K562 (cell line): ENCODE measurements around the gene PPP2R2D. TPM values are rescaled to one million over a fixed set of nuclear protein-coding genes. Genes with fewer than 3 reads are reported as not detected.

Source experiments
- ATAC-seq: fragments of 200-7000 bp; cut with Tn5 transposase; 3 replicates; pipeline ENCODE4 v1.9.1; 2020; ENCODE audit warnings: moderate library complexity
- BruUV-seq: library from RNA; stranded (reverse); fragments of 400-500 nt; replicated peaks from 2 replicates; lab custom pipeline; 2021; lab: Mats Ljungman, UMichigan
- CTCF ChIA-PET: fragments of 300-600 bp; formaldehyde crosslinking; extraction: SDS; loops from one replicate; lab custom pipeline; 2021; ENCODE audit warnings: low intra/inter-chr PET ratio; lab: Yijun Ruan, JAX
- POLR2A ChIA-PET: fragments of 300-600, 350-650 bp; sonication (Branson Sonifier 250); formaldehyde crosslinking; extraction: SDS; loops from one replicate; lab custom pipeline; 2021; ENCODE audit warnings: antibody characterized with exemption, inconsistent platforms; lab: Yijun Ruan, JAX
- DNase-seq, 4 experiments: peaks; one replicate each; pipeline versions ENCODE4 v3.0.0 to v3.0.0-alpha.2; 2011 to 2018; ENCODE audit warnings: low spot score in 3 of 4, mixed read lengths in 3 of 4; ENCODE audit errors: extremely low read depth in 1 of 4
- FAIRE-seq: peaks from 2 replicates; lab custom pipeline; 2011; peaks lifted over from hg19 to GRCh38; lab: Jason Lieb, UNC
- H2AFZ ChIP-seq: 2 replicates; pipeline ENCODE4 v1.6.0; 2011; ENCODE audit warnings: low read depth, low read length, control low read depth, inconsistent platforms
- H3K27ac ChIP-seq: fragments of 200-600 bp; 3 replicates; pipeline ENCODE4 v1.8.0; 2011; ENCODE audit warnings: low read depth, mild to moderate bottlenecking, control low read depth, inconsistent platforms, low read length, moderate library complexity, mixed read lengths; ENCODE audit errors: extremely low read depth
- H3K27me3 ChIP-seq, 2 experiments: fragments of 300-600 bp in 1 of 2; 2 replicates in 1 of 2; 3 replicates in 1 of 2; pipeline versions ENCODE4 v1.6.0 to v1.8.0; 2011; ENCODE audit warnings: inconsistent platforms in 2 of 2, low read length in 2 of 2, mild to moderate bottlenecking in 1 of 2, mixed read lengths in 1 of 2, moderate library complexity in 1 of 2; ENCODE audit not compliant: control insufficient read depth in 2 of 2, insufficient read depth in 2 of 2
- H3K36me3 ChIP-seq: fragments of 300-600 bp; 3 replicates; pipeline ENCODE4 v1.8.0; 2011; ENCODE audit warnings: mild to moderate bottlenecking, low read length, inconsistent platforms; ENCODE audit not compliant: control insufficient read depth, insufficient read depth
- H3K4me1 ChIP-seq, 2 experiments: fragments of 200-600 bp in 1 of 2; replicated peaks in 1 of 2; 2 replicates in 1 of 2; 3 replicates in 1 of 2; pipeline versions ENCODE4 v1.5.1 to v1.8.0; 2011; ENCODE audit warnings: inconsistent platforms in 2 of 2, low read length in 2 of 2, mild to moderate bottlenecking in 1 of 2, mixed read lengths in 1 of 2, moderate library complexity in 1 of 2; ENCODE audit not compliant: control insufficient read depth in 2 of 2, insufficient read depth in 2 of 2
- H3K4me2 ChIP-seq: 2 replicates; pipeline ENCODE4 v1.6.1; 2011; ENCODE audit warnings: low read length, control low read depth, inconsistent platforms, mixed read lengths; ENCODE audit not compliant: insufficient read depth
- H3K4me3 ChIP-seq: fragments of 200-600 bp; sonication (generic), shearing (Covaris generic); 2 replicates; pipeline ENCODE4 v1.5.1; 2016; ENCODE audit warnings: control low read depth, inconsistent platforms
- H3K79me2 ChIP-seq: fragments of 200-600 bp; 3 replicates; pipeline ENCODE4 v1.8.0; 2011; ENCODE audit warnings: low read length, inconsistent platforms; ENCODE audit not compliant: control insufficient read depth, insufficient read depth
- H3K9ac ChIP-seq, 2 experiments: 2 replicates each; pipeline versions ENCODE4 v1.6.0 to v1.6.1; 2011; ENCODE audit warnings: low read depth in 2 of 2, low read length in 2 of 2, control low read depth in 1 of 2, inconsistent platforms in 1 of 2, mild to moderate bottlenecking in 1 of 2, mixed read lengths in 1 of 2; ENCODE audit not compliant: insufficient read depth in 1 of 2
- H3K9me1 ChIP-seq: one replicate; pipeline ENCODE4 v1.6.0; 2011; ENCODE audit warnings: inconsistent platforms, mild to moderate bottlenecking, low read length, moderate library complexity; ENCODE audit not compliant: control insufficient read depth, insufficient read depth
- H3K9me3 ChIP-seq: replicated peaks from 2 replicates; pipeline ENCODE4 v1.5.1; 2011; ENCODE audit warnings: low read depth, low read length, inconsistent platforms; ENCODE audit not compliant: control insufficient read depth, insufficient read depth
- H4K20me1 ChIP-seq: replicated peaks from 2 replicates; pipeline ENCODE4 v1.6.1; 2011; ENCODE audit warnings: low read length, inconsistent platforms, mixed read lengths; ENCODE audit not compliant: control insufficient read depth, insufficient read depth
- CC2D1A ChIP-seq: fragments of 450-650 bp; IDR thresholded peaks from 2 replicates; pipeline ENCODE4 v1.6.1; 2017; ENCODE audit warnings: mild to moderate bottlenecking
- CHD1 ChIP-seq: fragments of 200-600 bp; sonication (generic); IDR thresholded peaks from one replicate; pipeline ENCODE4 v1.6.1; 2012; ENCODE audit warnings: mild to moderate bottlenecking, moderate library complexity, low read length, inconsistent platforms
- COPS2 ChIP-seq: fragments of 450-650 bp; conservative IDR thresholded peaks from 2 replicates; pipeline ENCODE4 v1.6.1; 2016; ENCODE audit warnings: mild to moderate bottlenecking, moderate library complexity
- CSDE1 ChIP-seq, 2 experiments: fragments of 450-650 bp; IDR thresholded peaks; 2 replicates each; pipeline ENCODE4 v1.6.1; 2016; ENCODE audit warnings: mild to moderate bottlenecking in 1 of 2
- ELF1 ChIP-seq: fragments of 200-800 bp; sonication (Bioruptor generic); IDR thresholded peaks from 2 replicates; pipeline ENCODE4 v1.6.1; 2016; ENCODE audit warnings: missing genetic modification characterization, missing compliant biosample characterization
- HLTF ChIP-seq: fragments of 450-650 bp; IDR thresholded peaks from 2 replicates; pipeline ENCODE4 v1.6.1; 2016
- HMBOX1 ChIP-seq: sonication (generic); IDR thresholded peaks from 2 replicates; pipeline ENCODE4 v1.6.1; 2016
- HMGN3 ChIP-seq: IDR thresholded peaks from 2 replicates; pipeline ENCODE4 v1.6.1; 2011; ENCODE audit warnings: borderline replicate concordance, low read depth, mild to moderate bottlenecking, mixed read lengths, low read length; ENCODE audit not compliant: insufficient read length; ENCODE audit errors: extremely low read depth
- MCM7 ChIP-seq, 2 experiments: fragments of 450-650 bp; IDR thresholded peaks; 2 replicates each; pipeline ENCODE4 v1.6.1; 2016 to 2018
- POLR2H ChIP-seq: IDR thresholded peaks from 2 replicates; pipeline ENCODE4 v1.6.1; 2016; ENCODE audit warnings: missing genetic modification characterization, low read depth, mild to moderate bottlenecking, control low read depth, missing compliant biosample characterization, moderate library complexity
- SMAD2 ChIP-seq: fragments of 150-350 bp; IDR thresholded peaks from 2 replicates; pipeline ENCODE4 v1.6.1; 2014; ENCODE audit warnings: low read depth, mild to moderate bottlenecking, low read length
- ZNF282 ChIP-seq: sonication (generic); formaldehyde crosslinking; IDR thresholded peaks from 2 replicates; pipeline ENCODE4 v1.8.1; 2023; ENCODE audit warnings: missing genetic modification reagents
- ZNF324 ChIP-seq: fragments of 250-450 bp; sonication (Bioruptor Pico); IDR thresholded peaks from 2 replicates; pipeline ENCODE4 v1.4.0; 2020; ENCODE audit warnings: mild to moderate bottlenecking
- ZNF518B ChIP-seq: fragments of 250-450 bp; sonication (Bioruptor Pico); IDR thresholded peaks from 2 replicates; pipeline ENCODE4 v1.5.0; 2021; ENCODE audit warnings: mild to moderate bottlenecking, moderate library complexity
- ZNF696 ChIP-seq: fragments of 250-450 bp; sonication (Bioruptor Pico); conservative IDR thresholded peaks from 2 replicates; pipeline ENCODE4 v1.4.0; 2020; ENCODE audit warnings: mild to moderate bottlenecking, moderate library complexity
- WGBS: fragments of 100-300 bp; shearing (Covaris generic); methylation state at CpG from one replicate; pipeline ENCODE4 v1.1.6; 2016; ENCODE audit warnings: low coverage, mixed read lengths; ENCODE audit not compliant: insufficient coverage; ENCODE audit errors: missing lambda C conversion rate; 5-methylcytosine and 5-hydroxymethylcytosine counted together
- in situ Hi-C: fragments of 300-500 bp; cut with MboI; formaldehyde crosslinking; loops from 4 replicates; pipeline ENCODE4 v1.15.0; 2018; ENCODE audit warnings: inconsistent platforms, mixed read lengths
- intact Hi-C: fragments of 100-400 bp; cut with micrococcal nuclease; formaldehyde crosslinking; loops from 2 replicates; pipeline ENCODE4 v1.14.2; 2022
- polyA plus RNA-seq, 8 experiments: library from polyadenylated mRNA; depleted of rRNA in 4 of 8; stranded (reverse) in 5 of 8; unstranded in 3 of 8; fragments of >200 nt; fragmentation: Nextera tagmentation in 2 of 8; fragmentation: Illumina TruSeq in 1 of 8; extraction: Ambion mirVana in 2 of 8; extraction: Trizol in 1 of 8; gene quantifications; 2 replicates each; pipeline versions ENCODE4 v1.2.1 to v1.2.3, GENCODE V29; 2011 to 2014; ENCODE audit warnings: inconsistent platforms in 1 of 8, missing spikeins in 1 of 8
- total RNA-seq, 7 experiments: library from RNA; depleted of rRNA in 6 of 7; stranded (reverse); fragments of >200 nt in 6 of 7; fragmentation: Illumina TruSeq in 2 of 7; extraction: Trizol in 2 of 7; gene quantifications; 2 replicates each; pipeline versions ENCODE4 v1.2.1 to v1.2.3, GENCODE V29; 2011 to 2021; ENCODE audit warnings: low replicate concordance in 1 of 7
- TF ChIP-seq, protein P1 (sequence below): fragments of 250-450 bp; sonication (Bioruptor Pico); IDR thresholded peaks from 2 replicates; pipeline ENCODE4 v1.6.1; 2021; ENCODE audit warnings: mild to moderate bottlenecking

Gene PPP2R2D
- total and polyA plus RNA-seq, 9 of the 15 experiments (the other 6 are each of a cell fraction or from before 2014, with no cell fraction given), result 1.9 to 37.0 (median 26.8) TPM

DNA sequence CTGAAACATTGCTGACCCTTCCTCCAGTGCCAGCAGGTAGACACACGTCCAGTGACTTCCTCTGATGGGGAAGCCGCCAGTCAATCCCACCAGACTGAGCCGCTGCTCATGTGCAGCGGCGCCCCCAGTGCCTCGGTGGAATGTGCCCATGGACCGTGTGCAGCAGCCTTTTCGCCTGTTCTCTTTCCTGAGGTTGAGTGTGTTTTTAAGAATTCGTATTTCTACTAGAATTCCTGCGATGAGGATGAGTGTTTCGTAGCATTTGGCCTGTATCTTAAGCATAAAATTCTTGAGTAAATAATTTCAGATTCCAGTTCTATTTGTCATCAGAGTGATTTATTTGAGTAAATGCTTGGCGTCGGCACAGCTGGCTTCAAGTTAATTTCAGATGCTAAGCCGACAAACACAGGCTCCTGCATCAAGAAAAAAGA is 45.5 kb downstream of the PPP2R2D start:
- ATAC-seq, result no peak
- Histone ChIP-seq H3K79me2 (no peaks in the 10 kb centered on the region), H3K4me3 (no peak overlapping the region), H3K9me3 (no peaks in the 10 kb centered on the region), H3K4me2 (no peak overlapping the region), H3K9me1 (no peaks in the 10 kb centered on the region), H4K20me1 (no peaks in the 10 kb centered on the region), H3K27ac (no peak overlapping the region), H2AFZ (no peak overlapping the region), H3K27me3 (no peaks in the 10 kb centered on the region), H3K4me1 (no peaks in the 10 kb centered on the region), H3K36me3 (peaks cover 93% of the 10 kb centered on the region; the same call in 2 of the 3 replicates), H3K9ac (no peak overlapping the region)
- WGBS, result 96% methylated on average over 4 of the region's 14 CpGs
- TF ChIP-seq HMBOX1, result no peak
- no peak for TF ChIP-seq ZNF282 (CRISPR knock-in tag)
- no peak for TF ChIP-seq ZNF518B
- TF ChIP-seq CHD1, result no peak
- no peak for TF ChIP-seq CC2D1A
- no peak for TF ChIP-seq ZNF696 (CRISPR knock-in tag)
- TF ChIP-seq SMAD2, result no peak
- TF ChIP-seq POLR2H (tag), result no peak
- TF ChIP-seq MCM7 (IDR thresholded peaks at IDR 0.05), result no peak
- TF ChIP-seq, protein P1, sequence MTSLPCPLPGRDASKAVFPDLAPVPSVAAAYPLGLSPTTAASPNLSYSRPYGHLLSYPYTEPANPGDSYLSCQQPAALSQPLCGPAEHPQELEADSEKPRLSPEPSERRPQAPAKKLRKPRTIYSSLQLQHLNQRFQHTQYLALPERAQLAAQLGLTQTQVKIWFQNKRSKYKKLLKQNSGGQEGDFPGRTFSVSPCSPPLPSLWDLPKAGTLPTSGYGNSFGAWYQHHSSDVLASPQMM (CRISPR knock-in tag), result no peak
- TF ChIP-seq HLTF, result no peak
- TF ChIP-seq CSDE1 (IDR thresholded peaks at IDR 0.05), result no peak
- no peak for TF ChIP-seq ZNF324 (CRISPR knock-in tag)
- TF ChIP-seq HMGN3, result no peak
- no peak for TF ChIP-seq COPS2
- TF ChIP-seq ELF1, result no peak
- in situ Hi-C loops (no loop called here), intact Hi-C loops (no loop called here)
- DNase-seq, result no peak
- POLR2A ChIA-PET, result no interaction called here
- FAIRE-seq, result no peak
- CTCF ChIA-PET, result no interaction called here
- no TSS peak for BruUV-seq
